ENCODE results near the gene HCFC1. TPM values are rescaled to one million over a fixed set of nuclear protein-coding genes. Genes with fewer than 3 reads are reported as not detected.
A peak's percentile ranks its signal among the peaks of the same experiment; 100 is the strongest.
"Not testable (repeated sequence)": the region's sequence is repeated elsewhere in the genome, so short reads cannot be mapped to it uniquely, and the experiment has no call there.

HCFC1 gene
- polyA plus RNA-seq, 3 donors, result 1.9 to 21.8 (median 3.8) TPM

DNA sequence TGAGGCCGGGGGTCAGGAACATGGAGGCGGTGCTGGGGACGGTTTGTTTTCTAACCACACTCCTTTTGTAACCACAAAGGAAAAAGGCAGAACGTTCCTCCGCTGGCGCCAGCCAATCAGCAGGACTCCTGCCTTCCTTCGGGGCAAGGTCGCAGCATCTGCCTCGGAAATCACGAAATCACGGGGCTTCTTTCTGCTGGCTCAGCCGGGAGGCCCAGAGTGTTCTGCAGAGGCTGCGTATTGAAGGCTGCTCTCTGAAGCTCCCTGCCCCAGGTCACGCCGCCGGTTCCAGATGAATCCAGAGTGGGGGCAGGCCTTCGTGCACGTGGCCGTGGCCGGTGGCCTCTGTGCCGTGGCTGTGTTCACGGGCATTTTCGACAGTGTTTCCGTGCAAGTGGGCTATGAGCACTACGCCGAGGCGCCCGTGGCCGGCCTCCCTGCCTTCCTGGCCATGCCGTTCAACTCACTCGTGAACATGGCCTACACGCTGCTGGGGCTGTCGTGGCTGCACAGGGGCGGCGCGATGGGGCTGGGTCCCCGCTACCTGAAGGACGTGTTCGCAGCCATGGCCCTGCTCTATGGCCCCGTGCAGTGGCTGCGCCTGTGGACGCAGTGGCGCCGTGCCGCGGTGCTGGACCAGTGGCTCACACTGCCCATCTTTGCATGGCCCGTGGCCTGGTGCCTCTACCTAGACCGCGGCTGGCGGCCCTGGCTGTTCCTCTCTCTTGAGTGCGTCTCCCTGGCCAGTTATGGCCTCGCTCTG is 10.3 kb upstream of the HCFC1 start:
- Histone ChIP-seq H3K4me2 (replicated peaks; ENCODE audit: extremely low read depth, low read length, poor library complexity, severe bottlenecking) (peak overlapping the region; percentile 42), H3K4me1 (ENCODE audit: control insufficient read depth in 1 of 2, insufficient read depth in 2 of 2, low read length in 2 of 2) (peaks cover 58 to 61% of the 10 kb centered on the region in 2 donors), H2AFZ (ENCODE audit: insufficient read depth, low read depth, low read length, poor library complexity, severe bottlenecking) (peak overlapping the region; percentile 57), H3K36me3 (replicated peaks in 1 of 2; ENCODE audit: control insufficient read depth in 1 of 2, insufficient read depth in 2 of 2, low read length in 2 of 2) (no peaks in the 10 kb centered on the region), H3K79me2 (ENCODE audit: insufficient read depth, low read length) (peaks cover 1% of the 10 kb centered on the region), H3K9ac (ENCODE audit: insufficient read depth, low read length, poor library complexity, severe bottlenecking) (peak overlapping the region; percentile 44), H3K27me3 (ENCODE audit: control insufficient read depth in 2 of 2, insufficient read depth in 2 of 2, low read length in 2 of 2) (no peaks in the 10 kb centered on the region), H3K4me3 (replicated peaks in 1 of 3; ENCODE audit: low read depth in 2 of 3, low read length in 3 of 3) (peak overlapping the region in 1 of 3 experiments; percentile 20), H3K9me3 (replicated peaks in 1 of 2; ENCODE audit: control insufficient read depth in 1 of 2, insufficient read depth in 1 of 2, low read length in 2 of 2) (no peaks in the 10 kb centered on the region), H3K27ac (ENCODE audit: low read depth in 1 of 2, low read length in 2 of 2) (peak overlapping the region; percentile 88 to 92), H4K20me1 (ENCODE audit: insufficient read depth, low read length) (peaks cover 24% of the 10 kb centered on the region)
- peaks cover 5 to 6% of the 10 kb centered on the region in 2 donors for H3K36me3 Mint-ChIP-seq
- intact Hi-C loops (cut with micrococcal nuclease), result no loop called here
- peaks cover 0 to 67% (median 2%) of the 10 kb centered on the region in 3 donors for H3K27me3 Mint-ChIP-seq (ENCODE audit: low read depth in 3 of 3)
- peak overlapping the region; percentile 89 to 99 (median 96) for H3K27ac Mint-ChIP-seq
- TF ChIP-seq, protein P1, sequence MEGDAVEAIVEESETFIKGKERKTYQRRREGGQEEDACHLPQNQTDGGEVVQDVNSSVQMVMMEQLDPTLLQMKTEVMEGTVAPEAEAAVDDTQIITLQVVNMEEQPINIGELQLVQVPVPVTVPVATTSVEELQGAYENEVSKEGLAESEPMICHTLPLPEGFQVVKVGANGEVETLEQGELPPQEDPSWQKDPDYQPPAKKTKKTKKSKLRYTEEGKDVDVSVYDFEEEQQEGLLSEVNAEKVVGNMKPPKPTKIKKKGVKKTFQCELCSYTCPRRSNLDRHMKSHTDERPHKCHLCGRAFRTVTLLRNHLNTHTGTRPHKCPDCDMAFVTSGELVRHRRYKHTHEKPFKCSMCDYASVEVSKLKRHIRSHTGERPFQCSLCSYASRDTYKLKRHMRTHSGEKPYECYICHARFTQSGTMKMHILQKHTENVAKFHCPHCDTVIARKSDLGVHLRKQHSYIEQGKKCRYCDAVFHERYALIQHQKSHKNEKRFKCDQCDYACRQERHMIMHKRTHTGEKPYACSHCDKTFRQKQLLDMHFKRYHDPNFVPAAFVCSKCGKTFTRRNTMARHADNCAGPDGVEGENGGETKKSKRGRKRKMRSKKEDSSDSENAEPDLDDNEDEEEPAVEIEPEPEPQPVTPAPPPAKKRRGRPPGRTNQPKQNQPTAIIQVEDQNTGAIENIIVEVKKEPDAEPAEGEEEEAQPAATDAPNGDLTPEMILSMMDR (IDR thresholded peaks at IDR 0.05), result no peak
- peaks cover 55% of the 10 kb centered on the region for H3K4me1 Mint-ChIP-seq
- peak overlapping the region; percentile 40 to 70 for H3K4me3 Mint-ChIP-seq
- peak; percentile 69 to 76 (median 72) for DNase-seq
- peaks cover 0 to 22% (median 0%) of the 10 kb centered on the region in 7 donors for H3K9me3 Mint-ChIP-seq
- WGBS (ENCODE audit: insufficient coverage), result 39% methylated on average over 42 of the region's 52 CpGs

DNA sequence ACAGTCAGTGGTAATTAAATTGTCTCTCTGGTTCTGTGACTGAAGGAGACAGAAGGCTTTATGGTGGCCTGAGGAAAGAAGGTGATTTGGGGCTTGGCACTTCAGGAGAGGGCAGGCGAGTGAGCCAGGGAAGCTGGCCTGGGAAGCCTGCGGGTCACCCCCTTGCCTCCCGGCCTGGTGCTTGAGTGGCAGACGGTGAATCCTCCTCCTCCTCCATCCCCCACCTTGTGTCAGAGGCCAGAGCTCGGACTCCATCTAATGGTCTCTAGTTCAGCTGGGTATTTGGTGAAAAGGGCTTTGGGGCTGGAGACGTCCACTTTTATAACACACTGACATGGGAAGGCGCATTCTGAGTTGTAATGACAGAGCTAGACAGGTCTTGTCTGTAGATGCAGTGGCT is 9.6 kb upstream of the HCFC1 start:
- H3K27ac Mint-ChIP-seq, result peak overlapping the region; percentile 89 to 99 (median 96)
- H4K20me1 ChIP-seq (ENCODE audit: insufficient read depth, low read length), result peaks cover 24% of the 10 kb centered on the region
- peaks cover 53% of the 10 kb centered on the region for H3K4me1 Mint-ChIP-seq
- TF ChIP-seq, protein P1 (IDR thresholded peaks at IDR 0.05), result no peak
- peaks cover 0 to 20% (median 0%) of the 10 kb centered on the region in 7 donors for H3K9me3 Mint-ChIP-seq
- peak overlapping the region; percentile 44 for H3K9ac ChIP-seq (ENCODE audit: insufficient read depth, low read length, poor library complexity, severe bottlenecking)
- peak overlapping the region; percentile 42 for H3K4me2 ChIP-seq (replicated peaks; ENCODE audit: extremely low read depth, low read length, poor library complexity, severe bottlenecking)
- no peaks in the 10 kb centered on the region for H3K36me3 ChIP-seq (replicated peaks in 1 of 2; ENCODE audit: control insufficient read depth in 1 of 2, insufficient read depth in 2 of 2, low read length in 2 of 2)
- DNase-seq, result no peak
- no peaks in the 10 kb centered on the region for H3K9me3 ChIP-seq (replicated peaks in 1 of 2; ENCODE audit: control insufficient read depth in 1 of 2, insufficient read depth in 1 of 2, low read length in 2 of 2)
- H3K27ac ChIP-seq (ENCODE audit: low read depth in 1 of 2, low read length in 2 of 2), result peak overlapping the region; percentile 88 to 92
- no peaks in the 10 kb centered on the region for H3K27me3 ChIP-seq (ENCODE audit: control insufficient read depth in 2 of 2, insufficient read depth in 2 of 2, low read length in 2 of 2)
- H3K4me1 ChIP-seq (ENCODE audit: control insufficient read depth in 1 of 2, insufficient read depth in 2 of 2, low read length in 2 of 2), result peaks cover 58 to 61% of the 10 kb centered on the region in 2 donors
- peak overlapping the region in 1 of 3 experiments; percentile 20 for H3K4me3 ChIP-seq (replicated peaks in 1 of 3; ENCODE audit: low read depth in 2 of 3, low read length in 3 of 3)
- peak overlapping the region in 1 of 2 donors; percentile 70 for H3K4me3 Mint-ChIP-seq
- peak overlapping the region; percentile 57 for H2AFZ ChIP-seq (ENCODE audit: insufficient read depth, low read depth, low read length, poor library complexity, severe bottlenecking)
- no CpG with 5 or more reads among the region's 7 CpGs for WGBS (ENCODE audit: insufficient coverage)
- peaks cover 5 to 6% of the 10 kb centered on the region in 2 donors for H3K36me3 Mint-ChIP-seq
- intact Hi-C loops (cut with micrococcal nuclease), result no loop called here
- H3K79me2 ChIP-seq (ENCODE audit: insufficient read depth, low read length), result peaks cover 9% of the 10 kb centered on the region
- H3K27me3 Mint-ChIP-seq (ENCODE audit: low read depth in 3 of 3), result peaks cover 0 to 60% (median 2%) of the 10 kb centered on the region in 3 donors

DNA sequence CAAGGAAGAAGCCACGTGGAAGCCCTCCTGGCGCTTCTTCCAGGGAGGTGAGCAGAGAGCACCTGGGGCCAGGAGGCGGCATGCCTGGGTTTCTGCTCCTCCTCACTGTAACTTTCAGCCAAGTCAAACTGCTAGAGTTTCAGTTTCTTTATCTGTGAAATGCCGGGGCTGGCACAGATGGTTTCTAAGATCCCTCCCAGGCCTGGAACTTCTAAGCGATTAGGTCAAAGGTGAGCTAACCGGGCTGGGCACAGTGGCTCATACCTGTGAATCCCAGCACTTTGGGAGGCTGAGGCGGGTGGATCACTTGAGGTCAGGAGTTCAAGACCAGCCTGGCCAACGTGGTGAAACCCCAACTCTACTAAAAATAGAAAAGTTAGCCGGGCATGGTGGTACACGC is 8.8 kb upstream of the HCFC1 start:
- peak overlapping the region; percentile 88 to 92 for H3K27ac ChIP-seq (ENCODE audit: low read depth in 1 of 2, low read length in 2 of 2)
- H3K4me3 Mint-ChIP-seq; H3K4me2 ChIP-seq (replicated peaks; ENCODE audit: extremely low read depth, low read length, poor library complexity, severe bottlenecking); H3K36me3 ChIP-seq (replicated peaks in 1 of 2; ENCODE audit: control insufficient read depth in 1 of 2, insufficient read depth in 2 of 2, low read length in 2 of 2); H3K9ac ChIP-seq (ENCODE audit: insufficient read depth, low read length, poor library complexity, severe bottlenecking); H3K36me3 Mint-ChIP-seq; DNase-seq; intact Hi-C loops (cut with micrococcal nuclease); H3K27me3 ChIP-seq (ENCODE audit: control insufficient read depth in 2 of 2, insufficient read depth in 2 of 2, low read length in 2 of 2); H3K9me3 ChIP-seq (replicated peaks in 1 of 2; ENCODE audit: control insufficient read depth in 1 of 2, insufficient read depth in 1 of 2, low read length in 2 of 2); H3K4me3 ChIP-seq (replicated peaks in 1 of 3; ENCODE audit: low read depth in 2 of 3, low read length in 3 of 3); H2AFZ ChIP-seq (ENCODE audit: insufficient read depth, low read depth, low read length, poor library complexity, severe bottlenecking): not testable (repeated sequence)
- peaks cover 24% of the 10 kb centered on the region for H4K20me1 ChIP-seq (ENCODE audit: insufficient read depth, low read length)
- H3K79me2 ChIP-seq (ENCODE audit: insufficient read depth, low read length), result peaks cover 16% of the 10 kb centered on the region
- Mint-ChIP-seq H3K4me1 (peaks cover 50% of the 10 kb centered on the region), H3K27me3 (ENCODE audit: low read depth in 3 of 3) (peaks cover 0 to 57% (median 2%) of the 10 kb centered on the region in 3 donors), H3K27ac (peak overlapping the region; percentile 20 to 99 (median 66)), H3K9me3 (peaks cover 0 to 17% (median 0%) of the 10 kb centered on the region in 7 donors)
- H3K4me1 ChIP-seq (ENCODE audit: control insufficient read depth in 1 of 2, insufficient read depth in 2 of 2, low read length in 2 of 2), result peaks cover 49 to 54% of the 10 kb centered on the region in 2 donors
- WGBS (ENCODE audit: insufficient coverage), result no CpG with 5 or more reads among the region's 10 CpGs

Measured in CD14-positive monocyte (primary cell).